Measurements from ENCODE around the gene DACT1. TPM values are rescaled to one million over a fixed set of nuclear protein-coding genes. Genes with fewer than 3 reads are reported as not detected.

Gene DACT1
- polyA plus RNA-seq, 2 of the 4 experiments (the other 2 are of a cell fraction): 0.45 to 0.89 TPM

DNA sequence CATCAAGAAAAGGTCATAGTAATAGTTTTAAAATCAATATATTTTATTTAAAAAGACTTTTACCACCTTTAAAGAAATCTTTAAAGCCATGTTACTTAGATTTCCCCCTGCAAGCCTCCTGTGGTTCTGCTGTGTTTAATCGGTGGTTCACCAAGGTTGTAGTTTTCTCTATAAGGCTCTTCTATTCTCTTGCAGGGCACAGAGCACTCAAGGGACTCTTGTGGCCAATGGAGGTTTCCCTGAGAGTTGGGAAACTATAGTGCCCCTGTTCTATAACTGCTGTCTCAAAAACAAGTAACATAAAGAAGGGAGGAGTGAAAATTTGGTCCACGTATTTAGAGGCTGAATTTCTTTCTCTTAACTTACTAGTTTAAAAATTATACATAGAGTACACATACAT lies 25.0 kb downstream of the DACT1 start:
- Histone ChIP-seq H3K4me3 (no peak overlapping the region), H3K4me1 (no peaks in the 10 kb centered on the region), H3K27ac (no peak overlapping the region), H3K4me2 (no peak overlapping the region), H3K9me3 (no peaks in the 10 kb centered on the region)
- CTCF ChIA-PET: interaction anchor here (2.0 kb wide), 1 partner anchor 24 kb away, joined by 5 read pairs; no protein-coding TSS in a partner anchor
- POLR2A ChIA-PET: no interaction called here
- 40% methylated on average over 2 of the region's 2 CpGs for WGBS (ENCODE audit: missing lambda C conversion rate)
- FAIRE-seq: no peak
- no peak for TF ChIP-seq HMGXB4 (CRISPR knock-in tag; IDR thresholded peaks at IDR 0.05; ENCODE audit: borderline replicate concordance)
- no peak for TF ChIP-seq E2F6 (IDR thresholded peaks at IDR 0.05; ENCODE audit: borderline replicate concordance, low read depth)
- TF ChIP-seq KDM5A (IDR thresholded peaks at IDR 0.05): no peak
- TF ChIP-seq, protein P1, sequence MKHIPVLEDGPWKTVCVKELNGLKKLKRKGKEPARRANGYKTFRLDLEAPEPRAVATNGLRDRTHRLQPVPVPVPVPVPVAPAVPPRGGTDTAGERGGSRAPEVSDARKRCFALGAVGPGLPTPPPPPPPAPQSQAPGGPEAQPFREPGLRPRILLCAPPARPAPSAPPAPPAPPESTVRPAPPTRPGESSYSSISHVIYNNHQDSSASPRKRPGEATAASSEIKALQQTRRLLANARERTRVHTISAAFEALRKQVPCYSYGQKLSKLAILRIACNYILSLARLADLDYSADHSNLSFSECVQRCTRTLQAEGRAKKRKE (CRISPR knock-in tag; IDR thresholded peaks at IDR 0.05; ENCODE audit: low read depth): no peak
- no peak for TF ChIP-seq HOXA7 (CRISPR knock-in tag; IDR thresholded peaks at IDR 0.05)
- no peak for TF ChIP-seq FOSL2 (IDR thresholded peaks at IDR 0.05)
- TF ChIP-seq FOSL2 (CRISPR knock-in tag; IDR thresholded peaks at IDR 0.05): no peak
- TF ChIP-seq, protein P2, sequence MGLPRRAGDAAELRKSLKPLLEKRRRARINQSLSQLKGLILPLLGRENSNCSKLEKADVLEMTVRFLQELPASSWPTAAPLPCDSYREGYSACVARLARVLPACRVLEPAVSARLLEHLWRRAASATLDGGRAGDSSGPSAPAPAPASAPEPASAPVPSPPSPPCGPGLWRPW (IDR thresholded peaks at IDR 0.05): no peak
- TF ChIP-seq ZFP36 (IDR thresholded peaks at IDR 0.05; ENCODE audit: borderline replicate concordance, partially characterized antibody): no peak
- no peak for TF ChIP-seq BHLHE40 (IDR thresholded peaks at IDR 0.05; ENCODE audit: low read depth, low read length)
- TF ChIP-seq, protein P3, sequence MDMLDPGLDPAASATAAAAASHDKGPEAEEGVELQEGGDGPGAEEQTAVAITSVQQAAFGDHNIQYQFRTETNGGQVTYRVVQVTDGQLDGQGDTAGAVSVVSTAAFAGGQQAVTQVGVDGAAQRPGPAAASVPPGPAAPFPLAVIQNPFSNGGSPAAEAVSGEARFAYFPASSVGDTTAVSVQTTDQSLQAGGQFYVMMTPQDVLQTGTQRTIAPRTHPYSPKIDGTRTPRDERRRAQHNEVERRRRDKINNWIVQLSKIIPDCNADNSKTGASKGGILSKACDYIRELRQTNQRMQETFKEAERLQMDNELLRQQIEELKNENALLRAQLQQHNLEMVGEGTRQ (IDR thresholded peaks at IDR 0.05): no peak
- TF ChIP-seq HOXB5 (CRISPR knock-in tag; IDR thresholded peaks at IDR 0.05): no peak
- TF ChIP-seq NR3C1 (IDR thresholded peaks at IDR 0.05): no peak
- TF ChIP-seq, protein P4, sequence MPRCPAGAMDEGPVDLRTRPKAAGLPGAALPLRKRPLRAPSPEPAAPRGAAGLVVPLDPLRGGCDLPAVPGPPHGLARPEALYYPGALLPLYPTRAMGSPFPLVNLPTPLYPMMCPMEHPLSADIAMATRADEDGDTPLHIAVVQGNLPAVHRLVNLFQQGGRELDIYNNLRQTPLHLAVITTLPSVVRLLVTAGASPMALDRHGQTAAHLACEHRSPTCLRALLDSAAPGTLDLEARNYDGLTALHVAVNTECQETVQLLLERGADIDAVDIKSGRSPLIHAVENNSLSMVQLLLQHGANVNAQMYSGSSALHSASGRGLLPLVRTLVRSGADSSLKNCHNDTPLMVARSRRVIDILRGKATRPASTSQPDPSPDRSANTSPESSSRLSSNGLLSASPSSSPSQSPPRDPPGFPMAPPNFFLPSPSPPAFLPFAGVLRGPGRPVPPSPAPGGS (IDR thresholded peaks at IDR 0.05): no peak
- TF ChIP-seq CHD4 (IDR thresholded peaks at IDR 0.05; ENCODE audit: borderline replicate concordance): no peak
- no peak for DNase-seq (ENCODE audit: low read depth in 1 of 2, low spot score in 1 of 2)
- no peak for ATAC-seq

DNA sequence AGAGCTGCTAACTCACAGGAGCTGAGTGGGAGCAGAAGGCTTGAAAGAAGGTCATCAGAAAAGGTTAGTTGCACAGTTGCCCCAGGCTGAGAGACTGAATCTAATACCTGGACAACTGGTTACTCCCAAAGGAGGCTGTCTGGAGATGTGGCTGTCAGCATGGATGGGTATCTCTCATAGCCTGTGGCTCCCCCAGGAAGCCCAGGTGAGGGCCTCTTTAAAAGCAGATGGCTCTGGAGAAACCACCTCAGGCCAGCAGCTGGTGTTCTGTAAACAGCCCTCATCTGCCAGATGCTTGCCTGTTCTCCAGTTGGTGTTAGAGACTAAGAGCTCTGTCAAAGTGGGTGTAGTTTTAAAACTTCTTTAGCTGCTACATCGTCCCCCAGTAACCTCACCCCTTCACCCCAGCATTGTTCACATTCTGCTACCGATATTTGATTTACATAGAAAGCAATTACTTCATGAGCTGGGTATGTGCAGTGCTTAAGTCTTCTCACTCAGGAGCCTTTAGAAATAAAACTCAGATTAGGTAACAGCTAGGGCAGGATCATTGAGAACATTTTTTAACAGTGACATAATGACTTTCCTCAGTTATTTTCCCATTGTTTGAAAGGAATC lies 25.8 kb downstream of the DACT1 start:
- 3% methylated on average over 2 of the region's 2 CpGs for WGBS (ENCODE audit: missing lambda C conversion rate)
- Histone ChIP-seq H3K4me2 (no peak overlapping the region), H3K27ac (no peak overlapping the region), H3K4me3 (no peak overlapping the region), H3K4me1 (no peaks in the 10 kb centered on the region), H3K9me3 (no peaks in the 10 kb centered on the region)
- DNase-seq (ENCODE audit: low read depth in 1 of 2, low spot score in 1 of 2) (no peak), ATAC-seq (no peak), FAIRE-seq (no peak)
- ChIA-PET POLR2A (no interaction called here), CTCF (interaction anchor here (2.0 kb wide), 1 partner anchor 25 kb away, joined by 5 read pairs; no protein-coding TSS in a partner anchor)
- TF ChIP-seq, protein P3 (IDR thresholded peaks at IDR 0.05): no peak
